ENCODE measurements around the gene MT1G. TPM values are rescaled to one million over a fixed set of nuclear protein-coding genes. Genes with fewer than 3 reads are reported as not detected.

Gene MT1G
- total and polyA plus RNA-seq, 2 experiments from 2014 or later, result not detected

DNA sequence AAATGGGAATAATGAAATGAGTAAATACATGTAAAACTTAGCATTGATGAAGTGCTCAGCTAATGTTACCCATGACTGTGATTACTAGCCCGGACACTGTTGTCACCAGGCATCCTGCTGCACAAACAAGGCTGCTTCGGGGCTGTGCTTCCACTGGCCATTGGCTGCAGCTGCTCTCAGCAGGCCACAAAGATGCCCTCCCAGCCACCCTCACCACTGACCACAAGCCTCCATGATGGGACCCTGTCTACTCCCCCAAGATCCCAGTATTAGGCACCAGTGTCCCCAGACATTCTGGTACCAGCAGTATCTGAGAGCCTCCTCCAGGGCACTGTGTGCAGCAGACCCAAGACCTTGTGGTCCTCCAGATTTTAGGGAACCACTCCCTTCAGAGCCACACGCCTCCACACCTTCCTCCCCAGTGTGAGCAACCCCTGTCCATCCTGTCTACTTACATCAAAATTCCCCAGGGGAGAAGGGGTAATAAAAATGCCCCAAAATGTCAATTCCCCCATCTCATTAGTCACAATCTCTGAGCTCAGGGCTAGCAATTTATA is 42.4 kb upstream of the MT1G start:
- no peak overlapping the region for H3K27ac ChIP-seq
- no peaks in the 10 kb centered on the region for H3K4me1 ChIP-seq (ENCODE audit: low read depth)
- no peaks in the 10 kb centered on the region for H3K9me3 ChIP-seq (ENCODE audit: low read depth)
- no peak for DNase-seq (ENCODE audit: low read depth in 1 of 2, low spot score in 1 of 2)
- H3K27me3 ChIP-seq, result no peaks in the 10 kb centered on the region
- TF ChIP-seq, protein P1, sequence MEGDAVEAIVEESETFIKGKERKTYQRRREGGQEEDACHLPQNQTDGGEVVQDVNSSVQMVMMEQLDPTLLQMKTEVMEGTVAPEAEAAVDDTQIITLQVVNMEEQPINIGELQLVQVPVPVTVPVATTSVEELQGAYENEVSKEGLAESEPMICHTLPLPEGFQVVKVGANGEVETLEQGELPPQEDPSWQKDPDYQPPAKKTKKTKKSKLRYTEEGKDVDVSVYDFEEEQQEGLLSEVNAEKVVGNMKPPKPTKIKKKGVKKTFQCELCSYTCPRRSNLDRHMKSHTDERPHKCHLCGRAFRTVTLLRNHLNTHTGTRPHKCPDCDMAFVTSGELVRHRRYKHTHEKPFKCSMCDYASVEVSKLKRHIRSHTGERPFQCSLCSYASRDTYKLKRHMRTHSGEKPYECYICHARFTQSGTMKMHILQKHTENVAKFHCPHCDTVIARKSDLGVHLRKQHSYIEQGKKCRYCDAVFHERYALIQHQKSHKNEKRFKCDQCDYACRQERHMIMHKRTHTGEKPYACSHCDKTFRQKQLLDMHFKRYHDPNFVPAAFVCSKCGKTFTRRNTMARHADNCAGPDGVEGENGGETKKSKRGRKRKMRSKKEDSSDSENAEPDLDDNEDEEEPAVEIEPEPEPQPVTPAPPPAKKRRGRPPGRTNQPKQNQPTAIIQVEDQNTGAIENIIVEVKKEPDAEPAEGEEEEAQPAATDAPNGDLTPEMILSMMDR (IDR thresholded peaks at IDR 0.05; ENCODE audit: low read depth, low read length), result no peak
- no peak overlapping the region for H3K4me3 ChIP-seq
- H3K36me3 ChIP-seq, result no peaks in the 10 kb centered on the region

DNA sequence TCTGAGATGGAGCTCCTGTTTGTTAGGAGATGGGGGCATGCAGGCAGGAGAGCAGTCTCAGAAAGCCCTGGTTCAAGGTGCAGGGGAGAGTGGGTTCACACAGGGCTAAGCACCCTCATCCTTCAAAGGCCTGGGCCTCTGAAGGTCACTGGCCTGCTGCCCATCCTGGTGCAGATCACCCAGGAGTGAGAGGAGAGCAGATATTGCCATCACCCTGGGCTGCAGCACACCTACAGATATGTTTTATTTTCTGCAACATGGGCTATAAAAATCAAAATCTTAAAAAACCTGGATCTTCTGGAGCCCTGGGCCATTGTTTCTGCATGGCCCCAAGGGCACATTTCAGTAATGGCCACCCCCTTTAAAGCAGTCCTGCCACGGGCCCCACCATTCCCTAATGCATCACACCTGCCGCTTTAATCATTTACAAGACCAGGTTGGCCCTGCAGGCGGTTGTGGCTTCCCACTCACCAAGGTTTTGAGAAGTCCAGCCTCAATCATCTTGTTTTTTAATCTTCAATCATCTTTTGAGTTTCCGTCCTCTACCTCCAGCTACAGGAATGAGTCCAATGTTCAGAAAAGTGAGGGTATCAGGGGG is 41.7 kb upstream of the MT1G start:
- Histone ChIP-seq H3K27me3 (no peaks in the 10 kb centered on the region), H3K9me3 (ENCODE audit: low read depth) (no peaks in the 10 kb centered on the region), H3K27ac (no peak overlapping the region), H3K4me3 (no peak overlapping the region), H3K4me1 (ENCODE audit: low read depth) (no peaks in the 10 kb centered on the region), H3K36me3 (no peaks in the 10 kb centered on the region)
- TF ChIP-seq, protein P1 (IDR thresholded peaks at IDR 0.05; ENCODE audit: low read depth, low read length), result no peak
- no peak for DNase-seq (ENCODE audit: low read depth in 1 of 2, low spot score in 1 of 2)

DNA sequence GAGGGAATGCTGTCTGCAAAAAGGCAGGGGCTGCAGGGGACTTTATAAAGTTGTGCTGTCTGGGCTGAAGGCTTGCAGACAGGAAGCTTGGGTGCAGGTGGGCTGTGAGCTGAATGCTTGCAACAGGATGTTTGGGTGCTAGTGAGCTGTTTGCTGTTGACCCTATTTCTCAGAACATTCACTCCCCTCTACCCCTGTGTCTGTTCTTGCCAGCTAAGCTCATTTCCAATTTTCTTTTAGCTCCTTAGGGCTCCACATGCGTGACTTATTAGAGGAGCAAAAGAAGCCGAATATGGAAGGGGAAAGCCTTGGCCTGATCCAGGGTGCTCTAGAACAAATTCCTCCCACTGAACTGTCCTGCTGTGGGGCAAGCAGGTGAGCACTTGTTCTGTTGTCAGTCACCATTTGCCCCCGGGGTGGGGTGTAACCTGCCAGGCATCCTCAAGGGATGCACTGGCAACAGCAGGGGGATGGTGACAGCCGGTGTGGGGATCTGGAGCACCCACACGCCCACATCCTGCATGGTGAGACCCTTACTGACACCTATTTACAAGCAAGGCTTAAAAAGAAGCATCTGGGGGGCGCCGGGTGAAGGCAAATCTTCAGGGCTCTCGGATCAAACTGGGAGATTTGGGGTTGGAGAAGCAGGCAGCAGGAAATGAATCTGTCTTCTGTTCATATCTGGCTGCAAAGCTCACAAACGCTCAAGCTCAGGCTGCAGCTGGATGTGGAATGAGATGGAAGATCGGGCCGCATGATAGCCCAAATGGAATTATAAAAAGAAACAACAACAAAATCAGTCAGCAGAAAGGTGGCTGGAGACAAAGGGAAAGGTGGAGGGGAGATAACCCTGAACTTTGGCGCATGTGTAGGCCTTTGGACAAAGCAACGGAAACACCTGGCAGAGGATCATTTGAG is 40.9 kb upstream of the MT1G start:
- Histone ChIP-seq H3K27ac (no peak overlapping the region), H3K9me3 (ENCODE audit: low read depth) (no peaks in the 10 kb centered on the region), H3K4me3 (no peak overlapping the region), H3K4me1 (ENCODE audit: low read depth) (no peaks in the 10 kb centered on the region), H3K27me3 (no peaks in the 10 kb centered on the region), H3K36me3 (no peaks in the 10 kb centered on the region)
- DNase-seq (ENCODE audit: low read depth in 1 of 2, low spot score in 1 of 2), result no peak
- TF ChIP-seq, protein P1 (IDR thresholded peaks at IDR 0.05; ENCODE audit: low read depth, low read length), result no peak

DNA sequence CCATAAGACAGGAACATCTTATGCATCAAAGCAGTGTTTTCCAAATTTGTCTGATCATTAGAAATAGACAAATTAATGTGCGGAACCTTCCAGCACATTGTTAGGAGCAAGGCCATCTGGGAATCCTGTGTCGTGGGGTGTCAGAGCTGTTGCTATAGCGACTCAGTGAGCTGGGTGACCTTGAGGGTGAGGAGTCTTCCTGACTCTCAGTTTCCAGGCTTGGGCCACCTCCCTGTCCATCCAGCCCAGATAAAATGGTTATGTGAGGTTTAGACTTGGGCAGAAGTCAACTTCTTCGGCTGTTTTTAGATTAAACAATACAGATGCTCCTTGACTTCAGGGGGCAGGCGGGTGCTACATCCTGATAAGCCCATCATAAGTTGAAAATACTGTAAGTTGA is 35.0 kb upstream of the MT1G start:
- no peak overlapping the region for H3K4me3 ChIP-seq
- no peaks in the 10 kb centered on the region for H3K9me3 ChIP-seq (ENCODE audit: low read depth)
- H3K27me3 ChIP-seq, result no peaks in the 10 kb centered on the region
- TF ChIP-seq, protein P1 (IDR thresholded peaks at IDR 0.05; ENCODE audit: low read depth, low read length), result no peak
- H3K36me3 ChIP-seq, result no peaks in the 10 kb centered on the region
- no peak overlapping the region for H3K27ac ChIP-seq
- DNase-seq (ENCODE audit: low read depth in 1 of 2, low spot score in 1 of 2), result no peak
- no peaks in the 10 kb centered on the region for H3K4me1 ChIP-seq (ENCODE audit: low read depth)

DNA sequence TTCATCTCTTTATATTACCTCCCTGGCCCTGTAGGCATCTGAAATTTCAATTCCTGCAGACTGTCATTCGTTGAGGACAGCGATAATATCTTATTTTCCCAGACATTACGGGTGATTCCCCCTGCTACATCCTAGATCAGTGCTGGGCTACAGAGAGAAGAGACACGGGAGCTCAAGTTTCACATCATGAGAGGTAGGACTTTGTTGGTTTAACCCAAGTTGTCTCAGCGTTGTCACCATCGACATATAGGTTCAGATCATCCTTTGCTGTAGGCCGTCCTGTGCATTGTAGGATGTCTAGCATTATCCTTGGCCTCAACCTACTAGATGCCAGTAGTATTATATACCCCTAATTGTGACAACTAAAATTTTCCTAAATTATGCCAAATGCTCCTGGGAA is 33.7 kb upstream of the MT1G start:
- Histone ChIP-seq H3K9me3 (ENCODE audit: low read depth) (no peaks in the 10 kb centered on the region), H3K36me3 (no peaks in the 10 kb centered on the region), H3K27me3 (no peaks in the 10 kb centered on the region), H3K4me1 (ENCODE audit: low read depth) (no peaks in the 10 kb centered on the region), H3K27ac (no peak overlapping the region), H3K4me3 (no peak overlapping the region)
- DNase-seq (ENCODE audit: low read depth in 1 of 2, low spot score in 1 of 2), result no peak
- TF ChIP-seq, protein P1 (IDR thresholded peaks at IDR 0.05; ENCODE audit: low read depth, low read length), result no peak

Data from cardiac muscle cell (in vitro differentiated cells and primary cell).